ENCODE measurements around the gene TSHZ2.

TSHZ2 gene

DNA sequence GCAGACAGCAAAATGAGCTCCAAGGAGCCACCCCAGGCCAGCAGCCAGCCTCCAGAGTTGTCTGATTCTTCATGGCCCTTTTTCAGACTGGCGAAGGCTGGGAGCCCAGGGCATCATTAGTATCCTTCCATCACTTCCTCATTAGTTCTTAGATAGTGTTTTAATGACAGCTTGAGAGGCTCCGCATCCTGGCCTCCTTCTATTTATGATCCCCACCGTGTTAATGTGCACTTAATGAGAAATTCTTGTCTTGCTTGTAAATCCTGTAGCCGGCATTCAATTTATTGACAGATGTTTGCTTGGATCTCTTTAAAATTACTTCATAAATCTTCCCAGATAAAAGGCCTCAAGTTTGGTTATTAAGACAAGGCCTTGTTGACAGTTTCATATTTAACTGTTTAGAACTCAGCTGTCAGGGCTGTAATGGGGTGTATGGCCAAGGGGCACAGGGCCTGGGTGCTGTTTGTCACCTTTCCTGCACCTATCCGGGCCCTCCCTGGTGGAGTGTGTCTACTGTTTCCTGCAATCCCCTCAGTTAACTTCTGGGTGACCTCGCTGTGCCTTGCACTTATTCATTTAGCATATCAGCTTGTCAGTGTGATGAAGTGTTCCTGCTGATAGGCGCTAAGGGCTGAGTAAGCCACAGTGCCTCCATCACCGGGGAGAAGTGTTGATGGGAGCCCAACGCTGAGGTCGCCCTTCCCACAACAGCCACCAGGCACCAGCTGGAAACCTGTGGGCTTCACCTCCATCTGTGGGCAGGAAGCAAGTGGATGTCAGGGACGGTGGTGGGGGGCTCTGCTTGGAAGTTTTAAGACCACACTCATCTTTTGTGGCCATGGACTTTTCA is 169.3 kb downstream of the TSHZ2 start:
- no peak for DNase-seq

DNA sequence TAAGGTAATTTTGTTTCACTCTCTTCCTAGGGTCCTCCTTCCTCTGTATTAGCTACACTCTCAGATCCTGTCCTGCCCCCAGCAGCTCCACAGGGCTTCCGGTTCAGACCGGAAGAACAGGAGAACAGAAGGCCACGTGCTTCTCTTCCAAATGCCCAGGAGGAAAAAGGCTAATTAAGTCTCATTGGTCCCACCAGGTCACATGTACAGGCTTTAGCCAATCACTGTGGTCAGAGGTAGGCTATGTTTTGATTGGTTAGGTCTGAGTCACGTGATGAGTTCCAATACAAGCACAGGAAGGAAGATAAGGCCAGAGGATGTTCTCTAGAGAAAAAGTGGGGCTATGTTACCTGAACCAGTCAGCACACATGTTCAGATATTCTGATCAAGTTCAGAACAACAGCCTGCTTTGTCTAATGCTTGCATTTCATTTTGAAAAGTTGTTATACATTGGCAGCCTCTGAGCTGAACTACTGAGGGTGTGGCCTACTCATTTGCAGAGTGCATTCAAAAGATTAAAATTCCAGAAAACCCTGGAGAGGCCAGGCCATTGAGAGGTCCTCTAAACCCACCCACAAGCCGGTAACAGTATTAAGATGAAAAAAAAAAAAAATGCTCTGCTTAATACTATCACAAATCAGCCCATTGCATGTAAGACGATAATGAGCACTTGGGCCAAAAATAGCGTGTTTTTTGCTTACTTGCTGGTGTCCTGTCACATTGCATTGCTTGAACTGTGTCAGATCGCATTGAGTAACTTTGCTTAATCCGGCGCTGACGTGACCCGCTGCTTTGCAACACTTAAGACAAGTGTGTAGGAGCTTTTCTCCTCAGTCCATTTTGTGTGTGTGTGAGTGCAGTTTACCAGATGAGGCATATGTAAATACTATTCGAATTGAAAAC is 170.3 kb downstream of the TSHZ2 start:
- peak in 1 of 2 experiments; percentile 4 for DNase-seq

DNA sequence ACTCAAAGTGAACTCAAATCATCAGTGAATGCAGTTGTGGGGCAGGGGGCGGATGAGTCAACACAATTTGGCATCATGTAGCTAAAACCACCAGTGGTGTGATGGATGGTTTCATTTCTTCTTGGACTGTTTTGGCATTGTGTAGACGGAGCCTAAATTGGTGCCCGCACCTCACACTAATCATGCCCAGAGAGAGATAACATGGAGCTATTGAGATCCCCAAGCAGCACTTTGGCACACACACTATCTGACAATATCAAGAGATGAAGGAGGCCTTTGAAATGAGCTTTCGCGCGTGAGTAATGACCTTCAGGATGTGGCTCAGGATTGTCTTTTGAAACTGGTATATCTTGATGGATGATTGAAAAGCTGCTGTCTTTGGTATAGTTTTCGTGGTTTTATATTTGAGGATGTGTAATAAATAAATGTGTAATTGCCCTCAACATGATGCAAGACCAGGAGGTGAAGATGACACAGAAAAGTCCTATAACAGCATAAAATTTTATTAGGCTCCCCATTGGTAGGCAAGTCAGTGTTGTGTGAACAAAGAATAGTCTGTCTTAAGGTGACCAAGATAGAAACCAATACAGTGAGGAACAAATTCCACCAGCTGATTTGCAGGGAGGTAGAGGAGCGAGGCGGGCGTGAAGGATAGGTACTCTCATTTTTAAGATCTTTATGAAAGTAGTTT is 174.2 kb downstream of the TSHZ2 start:
- no peak for DNase-seq

DNA sequence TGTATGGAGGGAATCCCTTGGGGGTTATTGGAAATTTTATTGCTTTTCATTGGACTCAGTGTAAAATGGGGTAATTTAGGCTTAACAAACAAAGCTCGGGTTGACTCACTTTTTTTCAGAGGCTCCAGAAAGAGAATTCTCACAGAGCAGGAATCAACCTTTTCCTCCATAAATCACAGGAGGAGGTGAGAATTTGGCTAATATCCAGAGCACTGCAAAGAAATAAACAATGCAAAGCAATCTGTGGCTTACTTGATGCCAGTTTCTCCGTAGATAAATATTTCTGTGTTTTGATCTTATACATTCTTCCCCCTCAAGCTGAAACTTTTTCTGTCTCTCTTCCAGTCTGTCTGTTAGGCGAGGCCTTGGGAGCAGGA is 176.6 kb downstream of the TSHZ2 start:
- DNase-seq, result no peak

DNA sequence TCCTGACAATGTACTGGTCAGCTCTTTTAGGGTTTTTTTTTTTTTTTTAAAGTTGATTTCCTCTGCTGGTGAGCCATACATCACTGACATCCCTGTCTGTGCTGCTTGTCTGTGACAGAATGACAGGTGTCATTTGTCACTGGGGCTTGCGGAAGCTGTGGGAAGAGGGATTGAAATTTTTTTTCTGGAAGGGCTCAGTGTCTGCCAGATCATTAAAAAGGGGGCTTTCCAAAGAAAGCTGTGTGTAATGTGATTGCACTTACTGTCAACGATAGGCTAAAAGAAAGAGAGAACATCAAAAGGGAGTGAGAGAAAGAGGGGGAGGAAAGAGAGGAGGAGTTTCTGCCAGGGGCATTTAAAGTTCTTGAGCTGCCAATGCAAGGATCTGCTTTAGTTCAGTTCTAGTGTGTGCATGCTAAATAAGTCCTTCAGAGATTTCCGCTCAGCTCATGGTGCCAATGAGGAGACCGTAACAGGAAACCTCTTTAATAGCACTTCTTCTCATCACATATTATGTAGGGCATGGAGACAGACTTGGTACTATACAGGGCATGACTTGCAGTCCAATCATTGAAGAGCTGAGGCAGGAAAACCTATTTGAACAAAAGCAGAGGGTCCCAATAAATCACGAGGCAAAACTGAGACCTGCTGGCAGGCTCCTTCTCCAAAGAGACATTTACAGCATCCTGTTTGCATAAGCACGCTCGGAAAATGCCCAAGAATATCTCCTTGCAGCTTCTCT is 177.2 kb downstream of the TSHZ2 start:
- DNase-seq, result no peak

DNA sequence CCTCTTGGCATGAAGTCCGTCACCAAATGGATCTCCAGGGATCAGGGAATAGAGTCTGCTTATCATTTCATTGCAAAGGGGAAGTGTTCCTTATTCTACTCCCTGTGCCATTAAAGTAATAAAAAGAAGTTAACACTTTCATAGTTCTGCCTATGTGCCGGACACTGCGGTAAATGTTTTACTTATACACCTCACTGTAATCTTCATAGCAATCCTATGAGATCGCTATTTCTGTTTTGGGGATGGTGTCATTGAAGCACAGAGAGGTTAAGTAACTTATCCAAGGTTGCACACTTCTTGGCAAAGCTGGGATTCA is 177.7 kb downstream of the TSHZ2 start:
- no peak for DNase-seq

DNA sequence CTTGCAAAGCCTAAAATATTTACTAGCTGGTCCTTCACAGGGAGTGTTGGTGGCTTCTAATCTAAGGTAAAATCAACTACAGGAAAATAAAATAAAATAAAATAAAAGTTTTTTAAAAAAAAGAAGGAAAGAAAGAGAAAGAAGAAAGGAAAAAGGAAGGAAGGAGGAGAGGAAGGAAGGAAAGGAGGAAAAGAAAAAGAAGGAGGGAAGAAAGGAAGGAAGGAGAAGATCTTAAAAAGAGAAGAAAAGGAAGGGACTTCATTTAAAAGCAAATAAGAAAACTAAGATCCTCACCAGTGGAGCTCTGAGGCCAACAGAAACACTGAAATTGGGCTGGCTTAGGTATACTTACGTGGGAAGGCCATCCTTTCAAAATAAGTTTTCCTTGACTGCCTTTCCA is 178.4 kb downstream of the TSHZ2 start:
- no peak for DNase-seq

DNA sequence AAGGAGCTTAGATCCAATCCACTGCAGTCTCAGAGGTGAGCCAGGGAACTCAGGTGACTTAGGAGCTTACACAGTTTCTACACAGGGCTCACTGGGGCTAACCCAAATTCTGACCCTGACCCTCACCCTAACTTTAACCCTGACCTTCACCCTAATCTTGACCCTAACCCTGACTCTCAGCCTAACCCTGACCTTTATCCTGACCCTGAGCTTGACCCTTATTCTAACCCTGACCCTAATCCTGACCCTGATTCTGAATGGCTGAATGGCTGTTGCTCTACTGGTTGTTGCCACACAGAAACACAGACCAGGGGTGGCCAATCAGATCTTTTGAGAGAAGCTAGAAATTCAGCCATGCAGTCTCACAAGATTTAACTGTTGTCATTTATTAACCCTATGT is 180.1 kb downstream of the TSHZ2 start:
- DNase-seq, result no peak

DNA sequence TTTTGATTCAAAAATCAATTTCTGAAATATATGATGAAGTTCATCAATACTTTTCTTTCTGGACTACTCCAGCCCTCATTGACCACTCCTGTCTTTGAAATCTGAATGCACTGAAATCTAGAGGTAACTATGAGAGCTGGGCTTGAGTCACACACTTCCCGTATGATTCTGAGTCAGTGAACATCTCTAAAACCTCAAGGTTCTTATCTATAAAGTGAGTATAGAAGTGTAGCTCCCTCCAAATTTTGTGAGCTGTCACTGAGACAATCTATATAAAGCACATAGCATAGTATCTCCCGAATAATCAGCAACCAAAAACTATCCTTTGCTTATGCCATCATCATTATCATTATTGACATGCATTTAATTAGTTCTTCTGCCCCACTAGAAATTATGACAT is 182.4 kb downstream of the TSHZ2 start:
- no peak for DNase-seq

DNA sequence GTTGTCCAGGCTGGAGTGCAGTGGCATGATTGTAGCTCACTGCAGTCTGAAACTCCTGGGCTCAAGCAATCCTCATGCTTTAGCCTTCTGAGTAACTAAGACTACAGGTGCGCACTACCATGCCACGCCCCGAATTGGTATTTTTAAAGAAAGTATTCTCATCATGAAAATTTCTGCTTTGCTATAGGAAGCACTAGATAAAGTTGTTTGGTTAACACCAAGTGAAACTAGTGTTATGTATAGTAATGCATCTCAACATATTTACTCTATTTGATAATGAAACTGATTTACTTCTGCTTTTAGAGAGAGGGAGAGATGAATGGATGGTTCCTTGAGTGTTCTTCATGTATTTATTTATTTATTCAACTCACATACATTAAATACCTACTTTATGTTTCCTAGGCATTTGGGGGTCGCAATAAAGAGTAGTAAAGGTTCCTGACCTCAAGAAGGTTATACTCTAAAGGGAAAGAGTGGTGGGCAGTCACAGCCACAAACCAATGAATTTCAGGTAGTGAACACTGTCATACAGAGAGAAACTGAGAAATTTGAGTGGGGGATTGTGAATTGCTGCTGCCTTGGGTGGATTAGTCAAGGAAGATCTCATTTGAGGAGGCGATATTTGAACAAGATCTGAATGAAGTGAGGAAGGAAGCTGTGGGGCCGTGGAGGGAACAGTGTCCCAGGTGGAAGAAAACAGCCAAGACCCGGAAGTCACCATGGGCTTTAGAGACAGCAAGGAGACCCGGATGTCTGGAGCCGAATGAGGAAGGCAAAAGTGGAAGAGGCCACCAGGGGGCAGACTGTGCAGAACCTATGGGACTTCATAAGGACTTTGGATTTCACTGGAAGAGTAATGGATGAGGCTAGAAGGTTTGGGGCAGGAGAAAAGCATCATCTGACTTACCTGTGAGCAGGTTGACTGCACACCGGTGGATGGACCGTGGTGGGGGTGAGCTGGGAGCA is 185.6 kb downstream of the TSHZ2 start:
- peak; percentile 5 to 35 for DNase-seq

DNA sequence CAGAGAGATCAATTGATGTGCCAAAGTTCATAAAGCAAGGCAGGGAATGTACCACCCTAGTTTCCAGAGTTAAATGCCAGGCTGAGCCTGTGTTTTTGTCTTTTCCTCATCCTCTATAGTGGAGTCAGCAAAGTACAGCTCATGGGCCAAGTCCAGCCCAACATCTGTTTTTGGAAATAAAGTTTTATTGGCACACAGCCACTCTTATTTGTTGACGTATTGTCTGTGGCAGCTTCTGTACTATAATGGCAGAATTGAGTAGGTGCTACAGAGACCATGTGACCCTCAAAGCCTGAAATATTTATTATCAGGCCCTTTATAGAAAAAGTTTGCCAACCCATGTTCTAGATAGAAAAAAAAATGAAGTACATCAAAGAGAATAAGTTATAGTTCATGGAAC is 187.0 kb downstream of the TSHZ2 start:
- DNase-seq, result no peak

DNA sequence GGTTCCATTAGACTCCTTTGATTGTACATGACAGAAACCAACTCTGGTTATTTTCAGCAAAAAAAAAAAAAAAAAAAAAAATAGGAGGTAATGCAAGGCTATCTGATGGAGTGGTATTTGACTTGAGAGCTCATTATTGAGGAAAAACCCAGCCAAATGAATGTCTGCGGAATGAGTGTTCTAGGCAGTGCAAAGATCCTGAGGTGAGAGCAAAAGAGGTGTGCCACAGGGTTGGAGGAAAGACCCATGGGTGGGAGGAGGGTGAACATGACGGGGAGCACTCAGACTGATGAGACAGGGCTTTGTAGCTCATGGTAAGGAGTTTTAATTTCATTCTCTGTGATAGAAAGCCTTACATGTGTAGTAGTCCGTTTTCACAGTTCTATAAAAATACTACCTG is 188.9 kb downstream of the TSHZ2 start:
- no peak for DNase-seq

DNA sequence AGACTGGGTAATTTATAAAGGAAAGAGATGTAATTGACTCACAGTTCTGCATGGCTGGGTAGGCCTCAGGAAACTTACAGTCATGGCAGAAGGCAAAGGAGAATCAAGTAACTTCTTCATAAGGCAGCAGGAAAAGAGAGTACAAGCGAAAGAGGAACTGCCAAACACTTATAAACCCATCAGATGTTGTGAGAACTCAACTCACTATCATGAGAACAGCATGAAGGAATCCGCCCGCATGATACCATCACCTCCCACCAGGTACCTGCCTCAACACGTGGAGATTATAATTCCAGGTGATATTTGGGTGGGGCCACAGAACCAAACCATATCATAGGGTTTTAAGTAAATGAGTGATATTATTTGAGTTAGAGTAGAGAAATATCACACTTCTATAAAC is 189.3 kb downstream of the TSHZ2 start:
- no peak for DNase-seq

DNA sequence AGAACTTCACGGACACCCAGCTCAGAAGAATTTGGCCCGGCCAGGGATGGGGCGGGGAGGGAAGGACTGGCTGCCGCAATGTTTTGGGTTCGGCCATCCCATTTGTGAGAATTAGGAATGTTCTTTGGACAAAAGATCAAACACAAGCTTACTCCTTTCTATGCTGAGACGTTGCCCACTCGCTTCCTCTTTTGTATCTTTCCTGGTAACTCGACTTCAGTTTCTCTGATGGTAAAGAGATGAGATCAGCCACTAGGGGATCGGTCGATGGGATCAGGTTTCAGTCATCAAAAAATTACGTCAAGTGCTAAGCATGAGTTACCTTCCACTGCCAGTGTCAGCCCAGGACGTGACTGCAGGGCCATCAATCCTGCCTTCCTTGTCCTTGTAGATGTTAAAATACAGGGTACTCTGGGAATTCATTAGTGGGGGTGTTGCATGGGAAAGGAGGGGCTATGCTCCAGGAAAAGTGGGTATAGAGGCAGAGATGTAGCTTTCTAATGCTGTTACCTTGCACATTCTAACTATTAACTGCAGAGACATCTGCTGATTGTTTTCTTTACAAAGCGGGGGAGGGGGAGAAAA is 190.2 kb downstream of the TSHZ2 start:
- no peak for DNase-seq

DNA sequence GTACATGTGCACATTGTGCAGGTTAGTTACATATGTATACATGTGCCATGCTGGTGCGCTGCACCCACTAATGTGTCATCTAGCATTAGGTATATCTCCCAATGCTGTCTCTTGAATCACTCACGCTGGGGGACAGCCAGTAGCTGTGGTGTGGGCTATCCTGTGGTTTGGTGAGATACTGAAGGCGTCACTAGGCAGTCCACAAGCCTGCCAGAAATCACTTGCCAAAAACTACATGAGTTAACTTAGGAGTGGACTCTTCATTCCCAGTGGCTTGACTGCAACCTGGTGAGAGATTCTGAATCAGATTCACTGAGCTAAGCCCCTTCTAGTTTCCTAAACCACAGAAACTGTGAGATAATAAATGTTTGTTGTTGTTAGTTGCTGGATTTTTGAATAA is 191.3 kb downstream of the TSHZ2 start:
- no peak for DNase-seq

DNA sequence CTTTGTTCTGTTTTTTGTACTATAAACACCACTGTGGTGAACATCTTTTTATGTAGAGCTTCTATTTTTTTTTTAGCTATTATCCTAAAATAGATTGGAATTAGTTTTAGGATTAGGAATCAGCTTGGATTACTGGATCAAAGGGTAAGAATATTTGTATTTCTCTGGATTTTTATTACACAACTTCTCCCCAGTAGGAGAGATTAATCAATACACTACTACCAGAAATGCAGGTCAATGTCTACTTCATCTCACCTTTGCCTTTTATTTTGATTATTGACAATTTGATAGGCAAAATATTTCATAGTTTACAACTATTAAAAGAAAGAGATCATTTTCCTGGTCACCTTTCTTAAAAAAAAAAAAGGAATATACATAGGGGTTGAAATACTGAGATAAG is 191.9 kb downstream of the TSHZ2 start:
- DNase-seq, result no peak

DNA sequence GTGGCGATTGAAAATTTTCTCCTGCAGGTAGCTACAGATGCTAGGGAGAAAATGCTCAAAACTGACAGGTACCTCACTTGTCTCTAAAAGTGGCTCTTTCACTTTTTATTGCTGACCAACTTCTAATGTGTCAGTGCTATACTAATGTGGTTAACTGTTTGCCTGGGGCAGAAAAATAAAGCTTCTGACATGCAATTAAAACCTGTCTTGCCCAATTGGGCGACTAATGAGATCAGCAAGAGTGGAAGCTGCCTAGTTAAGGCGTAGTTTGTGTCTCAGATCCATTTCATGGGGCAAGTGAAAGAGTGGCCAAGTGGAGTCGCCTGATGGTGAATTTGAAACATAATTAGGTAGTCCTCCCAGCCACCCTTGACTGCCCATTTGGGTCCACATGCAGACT is 193.3 kb downstream of the TSHZ2 start:
- DNase-seq, result no peak

DNA sequence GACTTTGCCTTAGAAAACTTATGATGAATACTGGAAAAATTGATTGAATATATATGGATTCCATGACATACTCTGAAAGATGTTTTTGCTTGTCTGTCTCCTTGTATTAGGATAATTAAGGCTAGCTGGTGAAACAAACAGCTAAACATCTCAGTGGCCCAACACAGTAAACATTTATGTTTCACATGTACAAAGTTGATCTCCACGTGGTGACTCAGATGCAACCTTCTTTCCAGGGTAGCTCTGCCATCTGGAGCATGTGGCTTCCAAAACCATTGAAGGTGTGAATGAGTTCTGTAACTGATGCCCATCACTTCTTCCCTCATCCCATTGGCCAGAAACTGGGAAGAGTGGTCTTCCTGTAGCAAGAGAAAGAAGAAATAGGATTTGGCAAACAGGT is 196.3 kb downstream of the TSHZ2 start:
- no peak for DNase-seq

DNA sequence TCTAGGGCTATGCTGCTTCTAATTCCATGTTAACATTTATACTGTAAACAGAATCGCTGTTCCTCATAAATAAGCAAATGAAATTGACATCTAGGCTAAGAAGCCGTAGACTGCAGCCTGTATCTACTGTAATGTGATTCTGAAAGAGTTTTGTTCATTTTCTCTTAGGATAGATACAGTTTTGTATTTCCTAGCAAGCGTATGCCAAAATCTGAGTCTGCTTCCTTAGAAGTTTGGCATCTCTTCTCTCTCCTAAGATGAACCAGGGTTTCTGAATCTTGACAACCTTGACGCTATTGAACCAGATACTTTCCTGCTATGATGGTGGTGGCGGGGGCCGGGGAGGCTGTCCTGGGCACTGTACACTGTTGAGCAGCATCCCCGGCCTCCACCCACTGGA is 198.0 kb downstream of the TSHZ2 start:
- no peak for DNase-seq

DNA sequence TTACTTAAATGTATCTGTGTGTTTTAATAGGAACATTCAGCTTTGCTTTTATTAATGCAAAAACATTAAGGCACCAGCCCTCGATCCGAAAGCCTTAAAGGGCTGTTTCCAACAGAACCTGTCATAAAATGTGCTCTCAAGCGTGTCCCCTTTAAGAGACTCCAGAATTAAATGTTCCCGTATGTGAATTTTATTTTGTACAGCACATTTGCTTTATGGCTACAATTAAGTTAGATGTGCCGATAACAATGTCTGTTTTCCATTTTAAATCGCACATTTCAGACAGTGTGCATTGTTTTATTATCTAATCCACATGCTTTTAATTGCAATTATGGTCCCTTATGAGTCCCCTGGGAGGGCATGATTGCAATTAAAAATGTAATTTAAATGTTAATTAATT is 198.9 kb downstream of the TSHZ2 start:
- DNase-seq, result no peak

DNA sequence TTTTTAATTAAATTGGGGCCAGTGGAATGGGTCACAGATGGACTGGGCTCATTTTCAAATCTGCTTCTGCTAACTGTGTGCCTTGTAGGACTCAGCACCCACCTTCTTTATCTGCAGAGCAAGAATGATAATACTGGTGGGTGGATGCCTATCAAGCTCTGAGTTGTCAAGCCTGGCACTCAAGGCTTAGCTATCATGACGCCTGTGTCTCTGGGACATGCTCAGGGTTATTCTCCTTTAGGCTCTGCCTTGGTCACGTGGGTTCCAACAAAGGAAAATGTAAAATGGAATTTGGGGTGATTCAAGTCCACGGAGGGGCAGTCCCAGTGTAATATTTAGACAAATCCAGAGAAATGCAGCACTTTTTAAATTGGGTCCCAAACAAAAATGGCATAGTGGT is 202.3 kb downstream of the TSHZ2 start:
- no peak for DNase-seq

Data from SW 1271 (cell line).